K562 (cell line): Measurements from ENCODE around the gene MYL4. TPM values are rescaled to one million over a fixed set of nuclear protein-coding genes. Genes with fewer than 3 reads are reported as not detected.

Experiments used
- ATAC-seq: fragments of 200-7000 bp; cut with Tn5 transposase; 3 replicates; pipeline ENCODE4 v1.9.1; 2020; ENCODE audit warnings: moderate library complexity
- BruUV-seq: library from RNA; stranded (reverse); fragments of 400-500 nt; replicated peaks from 2 replicates; lab custom pipeline; 2021; lab: Mats Ljungman, UMichigan
- CTCF ChIA-PET: fragments of 300-600 bp; formaldehyde crosslinking; extraction: SDS; loops from one replicate; lab custom pipeline; 2021; ENCODE audit warnings: low intra/inter-chr PET ratio; lab: Yijun Ruan, JAX
- POLR2A ChIA-PET: fragments of 300-600, 350-650 bp; sonication (Branson Sonifier 250); formaldehyde crosslinking; extraction: SDS; loops from one replicate; lab custom pipeline; 2021; ENCODE audit warnings: antibody characterized with exemption, inconsistent platforms; lab: Yijun Ruan, JAX
- DNase-seq, 4 experiments: peaks; one replicate each; pipeline versions ENCODE4 v3.0.0 to v3.0.0-alpha.2; 2011 to 2018; ENCODE audit warnings: low spot score in 3 of 4, mixed read lengths in 3 of 4; ENCODE audit errors: extremely low read depth in 1 of 4
- FAIRE-seq: peaks from 2 replicates; lab custom pipeline; 2011; peaks lifted over from hg19 to GRCh38; lab: Jason Lieb, UNC
- H2AFZ ChIP-seq: 2 replicates; pipeline ENCODE4 v1.6.0; 2011; ENCODE audit warnings: low read depth, low read length, control low read depth, inconsistent platforms
- H3K27ac ChIP-seq: fragments of 200-600 bp; 3 replicates; pipeline ENCODE4 v1.8.0; 2011; ENCODE audit warnings: low read depth, mild to moderate bottlenecking, control low read depth, inconsistent platforms, low read length, moderate library complexity, mixed read lengths; ENCODE audit errors: extremely low read depth
- H3K27me3 ChIP-seq, 2 experiments: fragments of 300-600 bp in 1 of 2; 2 replicates in 1 of 2; 3 replicates in 1 of 2; pipeline versions ENCODE4 v1.6.0 to v1.8.0; 2011; ENCODE audit warnings: inconsistent platforms in 2 of 2, low read length in 2 of 2, mild to moderate bottlenecking in 1 of 2, mixed read lengths in 1 of 2, moderate library complexity in 1 of 2; ENCODE audit not compliant: control insufficient read depth in 2 of 2, insufficient read depth in 2 of 2
- H3K36me3 ChIP-seq: fragments of 300-600 bp; 3 replicates; pipeline ENCODE4 v1.8.0; 2011; ENCODE audit warnings: mild to moderate bottlenecking, low read length, inconsistent platforms; ENCODE audit not compliant: control insufficient read depth, insufficient read depth
- H3K4me1 ChIP-seq, 2 experiments: fragments of 200-600 bp in 1 of 2; replicated peaks in 1 of 2; 2 replicates in 1 of 2; 3 replicates in 1 of 2; pipeline versions ENCODE4 v1.5.1 to v1.8.0; 2011; ENCODE audit warnings: inconsistent platforms in 2 of 2, low read length in 2 of 2, mild to moderate bottlenecking in 1 of 2, mixed read lengths in 1 of 2, moderate library complexity in 1 of 2; ENCODE audit not compliant: control insufficient read depth in 2 of 2, insufficient read depth in 2 of 2
- H3K4me2 ChIP-seq: 2 replicates; pipeline ENCODE4 v1.6.1; 2011; ENCODE audit warnings: low read length, control low read depth, inconsistent platforms, mixed read lengths; ENCODE audit not compliant: insufficient read depth
- H3K4me3 ChIP-seq: fragments of 200-600 bp; sonication (generic), shearing (Covaris generic); 2 replicates; pipeline ENCODE4 v1.5.1; 2016; ENCODE audit warnings: control low read depth, inconsistent platforms
- H3K79me2 ChIP-seq: fragments of 200-600 bp; 3 replicates; pipeline ENCODE4 v1.8.0; 2011; ENCODE audit warnings: low read length, inconsistent platforms; ENCODE audit not compliant: control insufficient read depth, insufficient read depth
- H3K9ac ChIP-seq, 2 experiments: 2 replicates each; pipeline versions ENCODE4 v1.6.0 to v1.6.1; 2011; ENCODE audit warnings: low read depth in 2 of 2, low read length in 2 of 2, control low read depth in 1 of 2, inconsistent platforms in 1 of 2, mild to moderate bottlenecking in 1 of 2, mixed read lengths in 1 of 2; ENCODE audit not compliant: insufficient read depth in 1 of 2
- H3K9me1 ChIP-seq: one replicate; pipeline ENCODE4 v1.6.0; 2011; ENCODE audit warnings: inconsistent platforms, mild to moderate bottlenecking, low read length, moderate library complexity; ENCODE audit not compliant: control insufficient read depth, insufficient read depth
- H3K9me3 ChIP-seq: replicated peaks from 2 replicates; pipeline ENCODE4 v1.5.1; 2011; ENCODE audit warnings: low read depth, low read length, inconsistent platforms; ENCODE audit not compliant: control insufficient read depth, insufficient read depth
- H4K20me1 ChIP-seq: replicated peaks from 2 replicates; pipeline ENCODE4 v1.6.1; 2011; ENCODE audit warnings: low read length, inconsistent platforms, mixed read lengths; ENCODE audit not compliant: control insufficient read depth, insufficient read depth
- CCAR2 ChIP-seq: fragments of 200-400 bp; formaldehyde crosslinking; IDR thresholded peaks from 2 replicates; pipeline ENCODE4 v1.6.1; 2017; ENCODE audit warnings: mild to moderate bottlenecking, low read depth, low read length
- CUX1 ChIP-seq: fragments of 200-800 bp; sonication (Bioruptor generic); IDR thresholded peaks from 2 replicates; pipeline ENCODE4 v1.6.1; 2016; ENCODE audit warnings: missing genetic modification characterization, missing compliant biosample characterization
- FOSL1 ChIP-seq: fragments of 200-800 bp; sonication (Bioruptor generic); conservative IDR thresholded peaks from 2 replicates; pipeline ENCODE4 v1.6.1; 2016; ENCODE audit warnings: missing genetic modification characterization, missing compliant biosample characterization
- HMBOX1 ChIP-seq: sonication (generic); IDR thresholded peaks from 2 replicates; pipeline ENCODE4 v1.6.1; 2016
- JUND ChIP-seq, 2 experiments: IDR thresholded peaks; 2 replicates in 1 of 2; 3 replicates in 1 of 2; pipeline ENCODE4 v1.6.1; 2011; ENCODE audit warnings: borderline replicate concordance in 2 of 2, low read depth in 2 of 2, low read length in 2 of 2, improper control_type of control experiment in 1 of 2, missing biosample characterization in 1 of 2, missing genetic modification characterization in 1 of 2, missing genetic modification reagents in 1 of 2
- NFIC ChIP-seq: fragments of 450-650 bp; IDR thresholded peaks from 2 replicates; pipeline ENCODE4 v1.6.1; 2017; ENCODE audit warnings: mild to moderate bottlenecking, inconsistent platforms
- RBFOX2 ChIP-seq: fragments of 200-400 bp; formaldehyde crosslinking; IDR thresholded peaks from 2 replicates; pipeline ENCODE4 v1.6.1; 2017; ENCODE audit warnings: low read depth, mild to moderate bottlenecking, low read length, moderate library complexity
- SUPT5H ChIP-seq: fragments of 450-650 bp; IDR thresholded peaks from 2 replicates; pipeline ENCODE4 v1.6.1; 2016
- TCF15 ChIP-seq: fragments of 250-450 bp; sonication (Bioruptor Pico); IDR thresholded peaks from 2 replicates; pipeline ENCODE4 v1.8.0; 2022; ENCODE audit warnings: moderate library complexity, mild to moderate bottlenecking, inconsistent platforms
- ZNF639 ChIP-seq, 2 experiments: fragments of 200-800 bp in 1 of 2; sonication (Bioruptor generic) in 1 of 2; sonication (generic) in 1 of 2; formaldehyde crosslinking in 1 of 2; IDR thresholded peaks in 1 of 2; conservative IDR thresholded peaks in 1 of 2; 2 replicates each; pipeline versions ENCODE4 v1.5.0 to v1.6.1; 2016 to 2020; ENCODE audit warnings: missing compliant biosample characterization in 1 of 2, missing genetic modification characterization in 1 of 2, missing genetic modification reagents in 1 of 2
- WGBS: fragments of 100-300 bp; shearing (Covaris generic); methylation state at CpG from one replicate; pipeline ENCODE4 v1.1.6; 2016; ENCODE audit warnings: low coverage, mixed read lengths; ENCODE audit not compliant: insufficient coverage; ENCODE audit errors: missing lambda C conversion rate; 5-methylcytosine and 5-hydroxymethylcytosine counted together
- in situ Hi-C: fragments of 300-500 bp; cut with MboI; formaldehyde crosslinking; loops from 4 replicates; pipeline ENCODE4 v1.15.0; 2018; ENCODE audit warnings: inconsistent platforms, mixed read lengths
- intact Hi-C: fragments of 100-400 bp; cut with micrococcal nuclease; formaldehyde crosslinking; loops from 2 replicates; pipeline ENCODE4 v1.14.2; 2022
- polyA plus RNA-seq, 8 experiments: library from polyadenylated mRNA; depleted of rRNA in 4 of 8; stranded (reverse) in 5 of 8; unstranded in 3 of 8; fragments of >200 nt; fragmentation: Nextera tagmentation in 2 of 8; fragmentation: Illumina TruSeq in 1 of 8; extraction: Ambion mirVana in 2 of 8; extraction: Trizol in 1 of 8; gene quantifications; 2 replicates each; pipeline versions ENCODE4 v1.2.1 to v1.2.3, GENCODE V29; 2011 to 2014; ENCODE audit warnings: inconsistent platforms in 1 of 8, missing spikeins in 1 of 8
- total RNA-seq, 7 experiments: library from RNA; depleted of rRNA in 6 of 7; stranded (reverse); fragments of >200 nt in 6 of 7; fragmentation: Illumina TruSeq in 2 of 7; extraction: Trizol in 2 of 7; gene quantifications; 2 replicates each; pipeline versions ENCODE4 v1.2.1 to v1.2.3, GENCODE V29; 2011 to 2021; ENCODE audit warnings: low replicate concordance in 1 of 7

Gene MYL4
- total and polyA plus RNA-seq, 9 of the 15 experiments (the other 6 are each of a cell fraction or from before 2014, with no cell fraction given), result 117 to 423 (median 221) TPM

- H4K20me1 ChIP-seq, result no peaks in the 10 kb centered on the region
- peaks cover 24% of the 10 kb centered on the region for H3K9me3 ChIP-seq
- H2AFZ ChIP-seq, result no peak overlapping the region
- BruUV-seq, result TSS peak; percentile 14
- FAIRE-seq, result peak; percentile 69
- ChIA-PET POLR2A (interaction anchor here (1.0 to 1.4 kb wide), 3 partner anchors 17 to 424 kb away, joined by 3 to 5 read pairs (median 3); partner anchors contain the start of gene KPNB1), CTCF (no interaction called here)
- H3K9ac ChIP-seq, result no peak overlapping the region
- H3K4me2 ChIP-seq, result no peak overlapping the region
- H3K36me3 ChIP-seq, result peaks cover 41% of the 10 kb centered on the region
- WGBS, result 18% methylated on average over 2 of the region's 3 CpGs
- DNase-seq, result peak in 1 of 4 experiments; percentile 68
- H3K4me1 ChIP-seq, result peaks cover 11 to 23% of the 10 kb centered on the region in 2 experiments; a peak in 3 of 5 replicates
- in situ Hi-C loops, result loop anchor here (10.0 kb wide), 1 partner anchor 389 kb away; no protein-coding TSS in a partner anchor
- peak overlapping the region; percentile 60; the same call in 2 of the 3 replicates for H3K27ac ChIP-seq
- H3K4me3 ChIP-seq, result no peak overlapping the region
- intact Hi-C loops, result no loop called here
- no peaks in the 10 kb centered on the region for H3K9me1 ChIP-seq
- no peak for ATAC-seq
- H3K27me3 ChIP-seq, result no peaks in the 10 kb centered on the region
- H3K79me2 ChIP-seq, result peaks cover 3% of the 10 kb centered on the region; the same call in 1 of the 3 replicates
- TF ChIP-seq NFIC (peak; percentile 80), FOSL1 (tag) (peak; percentile 82), HMBOX1 (peak; percentile 80), RBFOX2 (no peak), CCAR2 (no peak), SUPT5H (no peak), ZNF639 (CRISPR knock-in tag; conservative IDR thresholded peaks at IDR 0.05 in 1 of 2, IDR thresholded peaks at IDR 0.05 in 1 of 2) (peak in 1 of 2 experiments; percentile 33; a peak in 1 of 4 replicates), TCF15 (no peak), CUX1 (CRISPR knock-in tag) (no peak), JUND (IDR thresholded peaks at IDR 0.05; ENCODE audit: borderline replicate concordance, low read depth, low read length) (peak; percentile 31; the same call in 1 of the 2 replicates), JUND (tag; IDR thresholded peaks at IDR 0.05; ENCODE audit: borderline replicate concordance, low read depth, low read length) (peak; percentile 22; the same call in 1 of the 3 replicates)
Observed at GRCh38 chr17:47225436-47225858, 16.3 kb downstream of the MYL4 start.
